DND-41 (cell line): ENCODE data around the gene ZNF565.
"Not testable (repeated sequence)": the region's sequence is repeated elsewhere in the genome, so short reads cannot be mapped to it uniquely, and the experiment has no call there.

Experiments
- ATAC-seq: fragments of 200-7000 bp; cut with Tn5 transposase; 3 replicates; pipeline ENCODE4 v1.9.1; 2021; ENCODE audit warnings: low read depth; ENCODE audit not compliant: insufficient read depth
- DNase-seq: peaks from one replicate; pipeline ENCODE4 v3.0.0-alpha.2; 2020
- H2AFZ ChIP-seq: 2 replicates; pipeline ENCODE4 v1.6.0; 2012; ENCODE audit warnings: low read depth, low read length
- H3K27ac ChIP-seq: 2 replicates; pipeline ENCODE4 v1.5.1; 2012; ENCODE audit warnings: low read length, inconsistent platforms
- H3K27me3 ChIP-seq: fragments of 200-600 bp; sonication (generic); 2 replicates; pipeline ENCODE4 v1.6.0; 2012; ENCODE audit warnings: low read length, mild to moderate bottlenecking, inconsistent platforms; ENCODE audit not compliant: insufficient read depth, poor library complexity
- H3K36me3 ChIP-seq: 2 replicates; pipeline ENCODE4 v1.5.1; 2012; ENCODE audit warnings: low read length, inconsistent platforms; ENCODE audit not compliant: insufficient read depth
- H3K4me1 ChIP-seq: 2 replicates; pipeline ENCODE4 v1.5.1; 2012; ENCODE audit warnings: mild to moderate bottlenecking, low read length; ENCODE audit not compliant: insufficient read depth
- H3K4me2 ChIP-seq: 2 replicates; pipeline ENCODE4 v1.6.0; 2012; ENCODE audit warnings: mild to moderate bottlenecking, moderate library complexity, low read length, inconsistent platforms; ENCODE audit not compliant: insufficient read depth
- H3K4me3 ChIP-seq, 2 experiments: fragments of 200-600 bp in 1 of 2; shearing (Covaris generic) in 1 of 2; 2 replicates each; pipeline ENCODE4 v1.5.1; 2012 to 2016; ENCODE audit warnings: inconsistent platforms in 2 of 2, low read length in 2 of 2, mild to moderate bottlenecking in 2 of 2, low read depth in 1 of 2, moderate library complexity in 1 of 2
- H3K79me2 ChIP-seq: 2 replicates; pipeline ENCODE4 v1.6.0; 2012; ENCODE audit warnings: low read length, inconsistent platforms; ENCODE audit not compliant: insufficient read depth
- H3K9ac ChIP-seq: 2 replicates; pipeline ENCODE4 v1.6.0; 2012; ENCODE audit warnings: low read depth, mild to moderate bottlenecking, inconsistent platforms, low read length, moderate library complexity
- H3K9me3 ChIP-seq: 2 replicates; pipeline ENCODE4 v1.5.1; 2012; ENCODE audit warnings: low read length, moderate library complexity, mild to moderate bottlenecking, inconsistent platforms; ENCODE audit not compliant: insufficient read depth, severe bottlenecking
- H4K20me1 ChIP-seq: 2 replicates; pipeline ENCODE4 v1.6.0; 2012; ENCODE audit warnings: low read length; ENCODE audit not compliant: insufficient read depth
- EZH2 ChIP-seq: IDR thresholded peaks from 3 replicates; pipeline ENCODE4 v1.6.1; 2012; ENCODE audit warnings: borderline replicate concordance, low read depth, mild to moderate bottlenecking, moderate library complexity, low read length, inconsistent platforms; ENCODE audit not compliant: severe bottlenecking
- TF ChIP-seq, protein P1 (sequence below): IDR thresholded peaks from 2 replicates; pipeline ENCODE4 v1.5.1; 2012; ENCODE audit warnings: borderline replicate concordance, low read length, moderate library complexity, mild to moderate bottlenecking; ENCODE audit not compliant: poor library complexity, severe bottlenecking; ENCODE audit errors: extremely low read depth

The ZNF565 gene

DNA sequence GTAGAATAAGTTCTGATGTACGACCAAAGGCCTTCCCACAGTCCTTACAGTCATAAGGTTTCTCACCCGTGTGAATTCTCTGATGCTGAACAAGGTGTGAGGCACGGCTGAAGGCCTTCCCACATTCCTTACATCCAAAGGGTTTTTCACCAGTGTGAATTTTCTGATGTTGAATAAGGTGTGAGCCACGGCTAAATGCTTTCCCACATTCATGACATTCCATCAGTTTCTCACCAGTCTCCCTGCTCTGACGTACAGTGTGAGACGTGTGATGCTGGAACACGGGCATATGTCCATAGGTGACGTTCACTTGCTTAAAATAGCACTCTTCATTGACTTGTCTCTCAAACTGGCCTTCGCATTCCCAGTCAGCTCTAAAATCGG lies 31.2 kb downstream of the ZNF565 start:
- H3K4me3 ChIP-seq = no peak overlapping the region
- H4K20me1 ChIP-seq = no peaks in the 10 kb centered on the region
- no peak for DNase-seq
- no peaks in the 10 kb centered on the region for H3K9me3 ChIP-seq
- H2AFZ ChIP-seq = no peak overlapping the region
- no peak overlapping the region for H3K4me2 ChIP-seq
- ATAC-seq = no peak
- H3K9ac ChIP-seq = no peak overlapping the region
- no peak overlapping the region for H3K27ac ChIP-seq
- H3K79me2 ChIP-seq = no peaks in the 10 kb centered on the region
- peaks cover 10% of the 10 kb centered on the region for H3K36me3 ChIP-seq
- TF ChIP-seq, protein P1, sequence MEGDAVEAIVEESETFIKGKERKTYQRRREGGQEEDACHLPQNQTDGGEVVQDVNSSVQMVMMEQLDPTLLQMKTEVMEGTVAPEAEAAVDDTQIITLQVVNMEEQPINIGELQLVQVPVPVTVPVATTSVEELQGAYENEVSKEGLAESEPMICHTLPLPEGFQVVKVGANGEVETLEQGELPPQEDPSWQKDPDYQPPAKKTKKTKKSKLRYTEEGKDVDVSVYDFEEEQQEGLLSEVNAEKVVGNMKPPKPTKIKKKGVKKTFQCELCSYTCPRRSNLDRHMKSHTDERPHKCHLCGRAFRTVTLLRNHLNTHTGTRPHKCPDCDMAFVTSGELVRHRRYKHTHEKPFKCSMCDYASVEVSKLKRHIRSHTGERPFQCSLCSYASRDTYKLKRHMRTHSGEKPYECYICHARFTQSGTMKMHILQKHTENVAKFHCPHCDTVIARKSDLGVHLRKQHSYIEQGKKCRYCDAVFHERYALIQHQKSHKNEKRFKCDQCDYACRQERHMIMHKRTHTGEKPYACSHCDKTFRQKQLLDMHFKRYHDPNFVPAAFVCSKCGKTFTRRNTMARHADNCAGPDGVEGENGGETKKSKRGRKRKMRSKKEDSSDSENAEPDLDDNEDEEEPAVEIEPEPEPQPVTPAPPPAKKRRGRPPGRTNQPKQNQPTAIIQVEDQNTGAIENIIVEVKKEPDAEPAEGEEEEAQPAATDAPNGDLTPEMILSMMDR = no peak
- no peaks in the 10 kb centered on the region for H3K27me3 ChIP-seq
- no peaks in the 10 kb centered on the region for H3K4me1 ChIP-seq

DNA sequence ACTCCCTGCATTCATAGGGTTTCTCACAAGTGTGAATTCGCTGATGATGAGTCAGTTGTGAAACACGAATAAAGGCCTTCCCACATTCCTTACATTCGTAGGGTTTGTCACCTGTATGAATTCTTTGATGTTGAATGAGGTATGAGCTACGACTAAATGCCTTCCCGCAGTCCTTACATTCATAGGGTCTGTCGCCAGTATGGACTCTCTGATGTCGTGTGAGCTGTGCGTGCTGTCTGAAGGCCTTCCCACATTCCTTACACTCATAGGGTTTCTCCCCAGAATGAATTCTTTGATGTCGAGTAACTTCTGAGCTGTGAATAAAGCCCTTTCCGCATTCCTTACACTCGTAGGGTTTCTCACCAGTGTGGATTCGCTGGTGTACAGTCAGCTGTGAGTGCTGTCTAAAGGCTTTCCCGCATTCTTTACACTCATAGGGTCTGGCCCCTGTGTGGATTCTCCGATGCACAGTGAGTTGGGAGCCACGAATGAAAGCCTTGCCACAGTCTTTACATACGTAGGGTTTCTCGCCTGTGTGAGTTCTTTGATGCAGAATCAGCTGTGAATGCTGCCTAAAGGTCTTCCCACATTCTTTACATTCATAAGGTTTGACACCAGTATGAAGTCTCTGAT lies 31.7 kb downstream of the ZNF565 start:
- H3K27ac ChIP-seq = no peak overlapping the region
- no peak for ATAC-seq
- H3K4me2 ChIP-seq = no peak overlapping the region
- TF ChIP-seq, protein P1 = no peak
- TF ChIP-seq EZH2 = no peak
- H3K4me3 ChIP-seq = no peak overlapping the region
- no peak overlapping the region for H3K9ac ChIP-seq
- no peaks in the 10 kb centered on the region for H4K20me1 ChIP-seq
- no peaks in the 10 kb centered on the region for H3K4me1 ChIP-seq
- H3K27me3 ChIP-seq = no peaks in the 10 kb centered on the region
- DNase-seq = no peak
- no peaks in the 10 kb centered on the region for H3K79me2 ChIP-seq
- H3K9me3 ChIP-seq = no peaks in the 10 kb centered on the region
- no peak overlapping the region for H2AFZ ChIP-seq
- H3K36me3 ChIP-seq = peaks cover 10% of the 10 kb centered on the region

DNA sequence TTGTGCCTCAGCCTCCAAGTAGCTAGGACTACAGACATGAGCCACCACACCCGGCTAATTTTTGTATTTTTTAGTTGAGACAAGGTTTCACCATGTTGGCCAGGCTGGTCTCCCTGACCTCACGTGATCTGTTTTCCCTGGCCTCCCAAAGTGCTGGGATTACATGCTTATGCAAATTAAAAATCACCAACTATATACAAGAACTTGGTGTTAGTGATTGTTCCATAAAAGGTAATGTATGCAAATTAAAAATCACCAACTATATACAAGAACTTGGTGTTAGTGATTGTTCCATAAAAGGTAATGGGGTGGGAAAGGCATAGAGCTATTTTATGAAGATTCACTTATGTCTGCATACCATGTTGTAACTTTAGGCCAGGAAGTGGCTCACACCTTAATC lies 35.4 kb downstream of the ZNF565 start:
- H3K36me3 ChIP-seq = peaks cover 10% of the 10 kb centered on the region
- not testable (repeated sequence) for H3K4me2 ChIP-seq, H3K4me1 ChIP-seq, H3K27me3 ChIP-seq, ATAC-seq, DNase-seq, H3K9me3 ChIP-seq, H3K9ac ChIP-seq, H4K20me1 ChIP-seq, H3K27ac ChIP-seq, H3K4me3 ChIP-seq, H2AFZ ChIP-seq, H3K79me2 ChIP-seq

DNA sequence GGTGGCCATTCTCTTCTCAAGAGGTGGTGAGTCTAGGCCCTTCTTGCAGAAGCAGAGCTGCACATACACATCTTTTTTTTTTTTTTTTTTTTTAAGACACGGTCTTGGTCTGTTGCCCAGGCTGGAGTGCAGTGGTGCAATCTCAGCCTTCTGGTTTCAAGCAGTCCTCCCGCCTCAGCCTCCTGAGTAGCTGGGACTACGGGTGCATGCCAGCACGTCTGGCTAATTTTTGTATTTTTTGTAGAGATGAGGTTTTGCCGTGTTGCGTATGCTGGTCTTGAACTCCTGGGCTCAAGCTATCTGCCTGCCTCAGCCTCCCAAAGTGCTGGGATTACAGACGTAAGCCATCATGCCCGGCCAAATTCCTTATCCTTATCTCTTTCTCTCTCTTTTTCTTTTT lies 40.6 kb downstream of the ZNF565 start:
- not testable (repeated sequence) for ATAC-seq, H3K9ac ChIP-seq, H3K36me3 ChIP-seq, H4K20me1 ChIP-seq, DNase-seq, H3K27ac ChIP-seq, H3K4me2 ChIP-seq, H3K9me3 ChIP-seq, H2AFZ ChIP-seq, H3K4me1 ChIP-seq, H3K27me3 ChIP-seq, H3K79me2 ChIP-seq, H3K4me3 ChIP-seq

DNA sequence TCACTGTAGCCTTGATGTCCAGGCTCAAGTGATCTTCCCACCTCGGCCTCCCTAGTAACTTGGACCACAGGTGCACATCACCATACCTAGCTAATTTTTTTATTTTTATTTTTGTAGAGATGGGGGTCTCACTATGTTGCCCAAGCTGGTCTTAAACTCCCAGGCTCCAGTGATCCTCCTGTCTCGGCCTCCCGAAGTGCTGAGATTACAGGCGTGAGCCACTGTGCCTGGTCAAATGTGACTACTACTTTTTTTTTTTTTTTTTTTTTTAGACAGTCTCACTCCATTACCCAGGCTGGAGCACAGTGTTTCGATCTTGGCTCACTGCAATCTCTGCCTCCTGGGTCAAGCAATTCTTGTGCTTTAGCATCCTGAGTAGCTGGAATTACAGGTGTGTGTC lies 41.6 kb downstream of the ZNF565 start:
- Histone ChIP-seq H3K79me2 (no peaks in the 10 kb centered on the region), H3K4me2 (no peak overlapping the region), H3K9me3 (no peaks in the 10 kb centered on the region), H3K4me3 (no peak overlapping the region), H3K27ac (no peak overlapping the region), H3K27me3 (no peaks in the 10 kb centered on the region), H3K9ac (no peak overlapping the region), H3K4me1 (peaks cover 5% of the 10 kb centered on the region), H2AFZ (no peak overlapping the region), H3K36me3 (no peaks in the 10 kb centered on the region), H4K20me1 (no peaks in the 10 kb centered on the region)
- TF ChIP-seq EZH2 = no peak
- TF ChIP-seq, protein P1 = no peak
- DNase-seq = no peak
- no peak for ATAC-seq
